BLaER1 treated with 17β-estradiol and CSF1 and Interleukin-3, amounts not matched to agents 10 nM and 100 nM (cell line): Measurements from ENCODE around the gene ZNF627.

ENCODE experiments used
- H3K27ac ChIP-seq, 11 experiments: shearing (Covaris generic); formaldehyde crosslinking; 2 replicates each; pipeline ENCODE4 v1.8.1; 2022
- H3K27me3 ChIP-seq, 11 experiments: shearing (Covaris generic); formaldehyde crosslinking; 2 replicates each; pipeline ENCODE4 v1.8.1; 2022
- H3K36me3 ChIP-seq, 11 experiments: shearing (Covaris generic); formaldehyde crosslinking; 2 replicates each; pipeline ENCODE4 v1.8.1; 2022
- H3K4me1 ChIP-seq, 10 experiments: shearing (Covaris generic); formaldehyde crosslinking; 2 replicates each; pipeline ENCODE4 v1.8.1; 2022
- H3K4me2 ChIP-seq, 11 experiments: shearing (Covaris generic); formaldehyde crosslinking; 2 replicates each; pipeline ENCODE4 v1.8.1; 2022
- H3K4me3 ChIP-seq, 10 experiments: shearing (Covaris generic); formaldehyde crosslinking; 2 replicates each; pipeline ENCODE4 v1.8.1; 2022
- H3K9ac ChIP-seq, 11 experiments: shearing (Covaris generic); formaldehyde crosslinking; 2 replicates each; pipeline ENCODE4 v1.8.1; 2022
- H3K9me3 ChIP-seq, 11 experiments: shearing (Covaris generic); formaldehyde crosslinking; replicated peaks in 1 of 11; 2 replicates each; pipeline ENCODE4 v1.8.1; 2022
- H4K20me1 ChIP-seq, 11 experiments: shearing (Covaris generic); formaldehyde crosslinking; 2 replicates each; pipeline ENCODE4 v1.8.1; 2022
- Cebpa-rat ChIP-seq, 11 experiments: shearing (Covaris generic); IDR thresholded peaks; 2 replicates each; pipeline ENCODE4 v1.8.1; 2022

The ZNF627 gene

DNA sequence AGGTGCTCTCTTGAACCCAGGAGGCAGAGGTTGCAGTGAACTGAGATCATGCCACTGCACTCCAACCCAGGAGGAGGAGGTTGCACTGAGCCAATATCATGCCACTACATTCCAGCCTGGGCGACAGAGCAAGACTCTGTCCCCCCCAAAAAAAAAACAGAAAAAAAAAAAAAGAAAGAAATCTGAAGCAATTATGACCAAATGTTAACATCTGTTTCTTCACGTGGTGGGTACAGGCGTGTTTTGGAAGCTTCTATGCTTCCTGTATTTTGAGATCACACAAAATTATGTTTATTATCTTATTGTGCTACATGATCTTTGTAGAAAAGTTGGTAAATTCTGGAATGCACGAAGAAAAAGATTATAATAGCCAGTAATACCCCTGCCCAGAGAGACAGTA is 17.2 kb upstream of the ZNF627 start:
- H3K9me3 ChIP-seq = no peaks in the 10 kb centered on the region
- H3K36me3 ChIP-seq = no peaks in the 10 kb centered on the region
- H3K4me1 ChIP-seq = peaks cover 65 to 92% (median 74%) of the 10 kb centered on the region in 10 experiments
- H3K27me3 ChIP-seq = peaks cover 19 to 34% (median 28%) of the 10 kb centered on the region in 11 experiments
- H4K20me1 ChIP-seq = peaks cover 0 to 12% (median 0%) of the 10 kb centered on the region in 11 experiments; a peak in 3 of 22 replicates
- H3K9ac ChIP-seq = no peak overlapping the region; a peak in 1 of 22 replicates
- H3K4me3 ChIP-seq = no peak overlapping the region
- H3K27ac ChIP-seq = no peak overlapping the region
- peak overlapping the region; percentile 77 to 97 (median 88) for H3K4me2 ChIP-seq
- TF ChIP-seq Cebpa-rat (IDR thresholded peaks at IDR 0.05) = no peak

DNA sequence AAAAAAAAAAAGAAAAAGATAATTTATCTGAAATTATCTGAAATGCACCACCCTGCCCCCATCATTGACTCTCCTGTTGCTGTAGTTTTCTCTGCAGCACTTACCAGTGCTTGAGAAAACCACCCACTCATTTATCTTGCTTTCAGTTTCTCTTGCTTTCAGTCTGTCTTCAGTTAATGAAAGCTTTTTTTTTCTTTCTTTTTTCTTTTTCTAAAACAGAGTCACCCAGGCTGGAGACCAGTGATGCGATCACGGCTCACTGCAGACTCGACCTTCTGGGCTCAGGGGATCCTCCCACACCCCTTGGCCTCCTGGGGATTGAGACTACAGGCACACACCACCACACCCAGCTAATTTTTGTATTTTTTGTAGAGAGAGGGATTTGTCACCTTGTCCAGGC is 15.5 kb upstream of the ZNF627 start:
- H3K9me3 ChIP-seq = no peaks in the 10 kb centered on the region
- peak overlapping the region; percentile 77 to 97 (median 88) for H3K4me2 ChIP-seq
- peaks cover 73 to 99% (median 83%) of the 10 kb centered on the region in 10 experiments for H3K4me1 ChIP-seq
- peaks cover 19 to 33% (median 28%) of the 10 kb centered on the region in 11 experiments for H3K27me3 ChIP-seq
- H3K9ac ChIP-seq = peak overlapping the region; percentile 7 to 67 (median 50); a peak in 17 of 22 replicates
- no peak for TF ChIP-seq Cebpa-rat (IDR thresholded peaks at IDR 0.05)
- no peaks in the 10 kb centered on the region for H3K36me3 ChIP-seq
- peak overlapping the region in 6 of 10 experiments; percentile 2 to 48 (median 24); a peak in 6 of 20 replicates for H3K4me3 ChIP-seq
- peaks cover 0 to 12% (median 0%) of the 10 kb centered on the region in 11 experiments; a peak in 3 of 22 replicates for H4K20me1 ChIP-seq
- peak overlapping the region; percentile 7 to 75 (median 65); a peak in 20 of 22 replicates for H3K27ac ChIP-seq

DNA sequence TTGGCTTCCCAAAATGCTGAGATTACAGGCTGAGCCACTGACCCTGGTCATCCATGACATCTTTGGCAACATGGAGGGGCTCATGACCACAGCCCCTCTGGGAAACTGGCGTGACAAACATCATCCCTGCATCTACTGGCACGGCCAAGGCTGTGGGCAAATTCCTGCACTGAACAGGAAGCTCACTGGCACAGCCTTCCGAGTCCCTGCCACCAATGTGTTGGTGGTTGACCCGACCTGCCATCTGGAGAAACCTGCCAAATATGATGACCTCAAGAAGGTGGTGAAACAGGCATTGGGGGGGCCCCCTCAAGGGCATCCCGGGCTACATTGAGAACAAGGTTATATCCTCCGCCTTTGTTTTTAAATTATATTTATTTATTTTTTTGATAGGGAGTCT is 11.0 kb upstream of the ZNF627 start:
- Histone ChIP-seq H3K4me1 (peaks cover 34 to 59% (median 46%) of the 10 kb centered on the region in 10 experiments), H3K9me3 (no peaks in the 10 kb centered on the region), H3K27ac (peak overlapping the region in 1 of 11 experiments; percentile 2; a peak in 1 of 22 replicates), H3K4me2 (peak overlapping the region; percentile 14 to 56 (median 35); a peak in 16 of 22 replicates), H4K20me1 (no peaks in the 10 kb centered on the region), H3K36me3 (no peaks in the 10 kb centered on the region), H3K9ac (no peak overlapping the region), H3K27me3 (no peaks in the 10 kb centered on the region), H3K4me3 (no peak overlapping the region)
- no peak for TF ChIP-seq Cebpa-rat (IDR thresholded peaks at IDR 0.05)

- no peaks in the 10 kb centered on the region for H3K27me3 ChIP-seq
- H3K4me1 ChIP-seq = peaks cover 25 to 48% (median 38%) of the 10 kb centered on the region in 10 experiments
- peak overlapping the region in 6 of 11 experiments; percentile 7 to 56 (median 48); a peak in 5 of 22 replicates for H3K4me2 ChIP-seq
- H3K36me3 ChIP-seq = no peaks in the 10 kb centered on the region
- no peak for TF ChIP-seq Cebpa-rat (IDR thresholded peaks at IDR 0.05)
- no peaks in the 10 kb centered on the region for H3K9me3 ChIP-seq
- no peak overlapping the region for H3K4me3 ChIP-seq
- H4K20me1 ChIP-seq = no peaks in the 10 kb centered on the region
- H3K9ac ChIP-seq = 0 out of 22 replicates have a peak overlapping the region, but pooled peaks of 2 of the 11 experiments have one; percentile 35 to 37
- H3K27ac ChIP-seq = no peak overlapping the region
These were observed 9.8 kb upstream of the ZNF627 start for GRCh38 chr19:11587302-11587974.

DNA sequence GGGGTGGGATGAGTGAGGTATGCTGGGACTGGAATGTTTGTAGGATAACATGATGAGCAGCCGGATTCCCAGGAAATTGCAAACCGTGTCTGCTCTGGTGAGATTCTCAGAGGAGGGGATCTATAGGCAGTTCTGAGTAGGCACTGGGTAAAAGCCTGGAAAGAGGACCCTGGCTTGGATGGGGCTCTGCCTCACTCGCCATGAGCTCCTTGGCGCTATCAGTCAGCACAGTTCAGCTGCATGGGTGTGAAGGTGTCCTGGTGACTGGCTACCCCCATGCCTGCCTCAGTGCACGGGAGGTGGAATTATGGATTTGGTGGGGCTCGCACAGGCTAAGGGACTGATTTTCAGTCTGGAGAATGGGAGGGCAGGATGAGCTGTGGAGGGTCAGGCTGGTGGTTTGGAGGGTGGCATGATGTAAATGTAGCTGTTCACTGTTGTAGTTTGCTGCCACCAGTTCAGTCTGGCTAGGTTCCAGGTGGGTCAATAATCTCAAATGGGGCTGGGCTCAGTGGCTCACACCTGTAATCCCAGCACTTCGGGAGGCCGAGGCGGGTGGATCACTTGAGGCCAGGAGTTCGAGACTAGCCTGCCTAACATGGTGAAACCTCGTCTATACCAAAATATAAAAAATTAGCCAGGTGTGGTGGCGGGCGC is 9.2 kb upstream of the ZNF627 start:
- Histone ChIP-seq H3K27me3 (no peaks in the 10 kb centered on the region), H3K27ac (no peak overlapping the region), H3K9ac (0 out of 22 replicates have a peak overlapping the region, but pooled peaks of 2 of the 11 experiments have one; percentile 35 to 37), H3K36me3 (no peaks in the 10 kb centered on the region), H3K4me3 (no peak overlapping the region), H3K9me3 (no peaks in the 10 kb centered on the region), H3K4me2 (0 out of 22 replicates have a peak overlapping the region, but pooled peaks of 1 of the 11 experiments have one; percentile 25), H3K4me1 (peaks cover 31 to 48% (median 40%) of the 10 kb centered on the region in 10 experiments), H4K20me1 (no peaks in the 10 kb centered on the region)
- no peak for TF ChIP-seq Cebpa-rat (IDR thresholded peaks at IDR 0.05)

- H3K27me3 ChIP-seq = no peaks in the 10 kb centered on the region
- H3K36me3 ChIP-seq = peaks cover 0 to 9% (median 5%) of the 10 kb centered on the region in 11 experiments; a peak in 20 of 22 replicates
- H3K9ac ChIP-seq = no peak overlapping the region
- no peak for TF ChIP-seq Cebpa-rat (IDR thresholded peaks at IDR 0.05)
- peaks cover 0 to 3% (median 1%) of the 10 kb centered on the region in 11 experiments; a peak in 5 of 22 replicates for H3K9me3 ChIP-seq
- H3K27ac ChIP-seq = no peak overlapping the region
- H3K4me3 ChIP-seq = no peak overlapping the region
- H3K4me1 ChIP-seq = peaks cover 23 to 48% (median 38%) of the 10 kb centered on the region in 10 experiments
- peaks cover 0 to 17% (median 12%) of the 10 kb centered on the region in 11 experiments; a peak in 12 of 22 replicates for H4K20me1 ChIP-seq
- peak overlapping the region in 5 of 11 experiments; percentile 52 to 76 (median 69); a peak in 4 of 22 replicates for H3K4me2 ChIP-seq
These were observed 3.2 kb upstream of the ZNF627 start for GRCh38 chr19:11594084-11594483.

DNA sequence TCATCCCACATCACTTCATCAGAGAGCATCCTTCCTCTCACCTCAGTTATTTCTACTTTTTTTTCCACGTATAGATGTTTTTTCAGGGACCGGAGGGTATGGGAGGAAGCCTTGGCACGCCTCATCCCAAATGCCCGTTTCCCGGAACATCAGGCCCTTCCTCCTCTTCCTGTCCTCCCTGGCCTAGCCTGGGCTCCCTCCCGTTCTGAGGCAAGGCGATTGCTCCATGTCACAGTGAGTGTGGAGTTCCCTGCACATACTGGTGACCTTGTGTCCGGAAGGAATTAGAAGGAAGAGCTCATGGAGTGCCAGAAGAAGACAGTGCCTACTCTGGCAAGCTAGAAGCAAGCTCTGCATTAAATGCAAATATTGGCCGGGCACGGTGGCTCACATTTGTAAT is 1.1 kb upstream of the ZNF627 start:
- peak overlapping the region in 9 of 11 experiments; percentile 95 to 100 (median 97); a peak in 10 of 22 replicates for H3K27ac ChIP-seq

GRCh38 chr19:11598103-11598483 is 810 bp downstream of the ZNF627 start:
- TF ChIP-seq Cebpa-rat (IDR thresholded peaks at IDR 0.05) = no peak
- peak overlapping the region; percentile 84 to 99 (median 92) for H3K4me3 ChIP-seq
- peaks cover 12 to 48% (median 45%) of the 10 kb centered on the region in 11 experiments for H3K36me3 ChIP-seq
- peaks cover 9 to 43% (median 40%) of the 10 kb centered on the region in 11 experiments; a peak in 21 of 22 replicates for H3K9me3 ChIP-seq
- peaks cover 0 to 55% (median 23%) of the 10 kb centered on the region in 11 experiments; a peak in 14 of 22 replicates for H4K20me1 ChIP-seq
- H3K27me3 ChIP-seq = no peaks in the 10 kb centered on the region
- H3K9ac ChIP-seq = peak overlapping the region; percentile 95 to 99 (median 97)
- peaks cover 24 to 44% (median 40%) of the 10 kb centered on the region in 10 experiments for H3K4me1 ChIP-seq
- peak overlapping the region; percentile 67 to 96 (median 80) for H3K4me2 ChIP-seq
- peak overlapping the region; percentile 95 to 100 (median 97) for H3K27ac ChIP-seq

More for the DNA sequence above, 1.1 kb upstream of the ZNF627 start:
- Histone ChIP-seq H3K9ac (peak overlapping the region in 6 of 11 experiments; percentile 96 to 99 (median 98); a peak in 8 of 22 replicates), H3K4me3 (peak overlapping the region in 1 of 10 experiments; percentile 88; a peak in 4 of 20 replicates), H3K36me3 (peaks cover 0 to 29% (median 26%) of the 10 kb centered on the region in 11 experiments; a peak in 20 of 22 replicates), H3K9me3 (peaks cover 0 to 24% (median 20%) of the 10 kb centered on the region in 11 experiments; a peak in 16 of 22 replicates), H3K4me2 (peak overlapping the region; percentile 62 to 93 (median 75); a peak in 18 of 22 replicates), H3K27me3 (no peaks in the 10 kb centered on the region), H4K20me1 (peaks cover 0 to 38% (median 20%) of the 10 kb centered on the region in 11 experiments; a peak in 13 of 22 replicates), H3K4me1 (peaks cover 30 to 57% (median 48%) of the 10 kb centered on the region in 10 experiments)
- TF ChIP-seq Cebpa-rat (IDR thresholded peaks at IDR 0.05) = no peak
